AG04450 (cell line): Measurements from ENCODE around the gene CDK12. TPM values are rescaled to one million over a fixed set of nuclear protein-coding genes. Genes with fewer than 3 reads are reported as not detected.

ENCODE experiments used
- CTCF ChIA-PET: fragments of 300-600, 350-600 bp; formaldehyde crosslinking; extraction: SDS; loops from one replicate; lab custom pipeline; 2022; ENCODE audit warnings: antibody characterized with exemption, inconsistent platforms; lab: Charles Lee
- POLR2A ChIA-PET: fragments of 350-600 bp; formaldehyde crosslinking; extraction: SDS; loops from one replicate; lab custom pipeline; 2021; ENCODE audit warnings: antibody characterized with exemption, inconsistent platforms; lab: Yijun Ruan, JAX
- DNase-seq: peaks from one replicate; pipeline ENCODE4 v3.0.0-alpha.2; 2011; ENCODE audit warnings: low read depth, low spot score
- H3K27ac ChIP-seq: one replicate; pipeline ENCODE4 v1.5.1; 2012; ENCODE audit warnings: low read depth, low read length, control low read depth
- H3K27me3 ChIP-seq: one replicate; pipeline ENCODE4 v1.6.0; 2012; ENCODE audit warnings: low read length; ENCODE audit not compliant: control insufficient read depth, insufficient read depth
- H3K4me3 ChIP-seq: 2 replicates; pipeline ENCODE4 v1.5.1; 2011; ENCODE audit warnings: mild to moderate bottlenecking, low read depth, low read length, control low read depth
- H3K9me3 ChIP-seq: 2 replicates; pipeline ENCODE4 v1.5.1; 2012; ENCODE audit warnings: low read length; ENCODE audit not compliant: control insufficient read depth, insufficient read depth
- polyA plus RNA-seq: library from polyadenylated mRNA; depleted of rRNA; stranded (reverse); fragments of >200 nt; gene quantifications from 2 replicates; pipeline ENCODE4 v1.2.3, GENCODE V29; 2011
- TF ChIP-seq, protein P1 (sequence below): IDR thresholded peaks from 2 replicates; pipeline ENCODE4 v1.5.1; 2011; ENCODE audit warnings: low read depth, low read length, control low read depth, inconsistent platforms

CDK12 gene
- polyA plus RNA-seq, 1 experiment, result 21.7 TPM

- DNase-seq, result no peak
- TF ChIP-seq, protein P1, sequence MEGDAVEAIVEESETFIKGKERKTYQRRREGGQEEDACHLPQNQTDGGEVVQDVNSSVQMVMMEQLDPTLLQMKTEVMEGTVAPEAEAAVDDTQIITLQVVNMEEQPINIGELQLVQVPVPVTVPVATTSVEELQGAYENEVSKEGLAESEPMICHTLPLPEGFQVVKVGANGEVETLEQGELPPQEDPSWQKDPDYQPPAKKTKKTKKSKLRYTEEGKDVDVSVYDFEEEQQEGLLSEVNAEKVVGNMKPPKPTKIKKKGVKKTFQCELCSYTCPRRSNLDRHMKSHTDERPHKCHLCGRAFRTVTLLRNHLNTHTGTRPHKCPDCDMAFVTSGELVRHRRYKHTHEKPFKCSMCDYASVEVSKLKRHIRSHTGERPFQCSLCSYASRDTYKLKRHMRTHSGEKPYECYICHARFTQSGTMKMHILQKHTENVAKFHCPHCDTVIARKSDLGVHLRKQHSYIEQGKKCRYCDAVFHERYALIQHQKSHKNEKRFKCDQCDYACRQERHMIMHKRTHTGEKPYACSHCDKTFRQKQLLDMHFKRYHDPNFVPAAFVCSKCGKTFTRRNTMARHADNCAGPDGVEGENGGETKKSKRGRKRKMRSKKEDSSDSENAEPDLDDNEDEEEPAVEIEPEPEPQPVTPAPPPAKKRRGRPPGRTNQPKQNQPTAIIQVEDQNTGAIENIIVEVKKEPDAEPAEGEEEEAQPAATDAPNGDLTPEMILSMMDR, result no peak
- H3K27me3 ChIP-seq, result no peaks in the 10 kb centered on the region
- ChIA-PET POLR2A (no interaction called here), CTCF (no interaction called here)
- no peak overlapping the region for H3K27ac ChIP-seq
- no peaks in the 10 kb centered on the region; the same call in 1 of the 2 replicates for H3K9me3 ChIP-seq
- no peak overlapping the region for H3K4me3 ChIP-seq
Measured at GRCh38 chr17:39447561-39447960, 13.7 kb upstream of the CDK12 start.

GRCh38 chr17:39450051-39450450 lies 11.2 kb upstream of the CDK12 start:
- peak overlapping the region; percentile 94 for H3K4me3 ChIP-seq
- CTCF ChIA-PET, result no interaction called here
- no peak for DNase-seq

DNA sequence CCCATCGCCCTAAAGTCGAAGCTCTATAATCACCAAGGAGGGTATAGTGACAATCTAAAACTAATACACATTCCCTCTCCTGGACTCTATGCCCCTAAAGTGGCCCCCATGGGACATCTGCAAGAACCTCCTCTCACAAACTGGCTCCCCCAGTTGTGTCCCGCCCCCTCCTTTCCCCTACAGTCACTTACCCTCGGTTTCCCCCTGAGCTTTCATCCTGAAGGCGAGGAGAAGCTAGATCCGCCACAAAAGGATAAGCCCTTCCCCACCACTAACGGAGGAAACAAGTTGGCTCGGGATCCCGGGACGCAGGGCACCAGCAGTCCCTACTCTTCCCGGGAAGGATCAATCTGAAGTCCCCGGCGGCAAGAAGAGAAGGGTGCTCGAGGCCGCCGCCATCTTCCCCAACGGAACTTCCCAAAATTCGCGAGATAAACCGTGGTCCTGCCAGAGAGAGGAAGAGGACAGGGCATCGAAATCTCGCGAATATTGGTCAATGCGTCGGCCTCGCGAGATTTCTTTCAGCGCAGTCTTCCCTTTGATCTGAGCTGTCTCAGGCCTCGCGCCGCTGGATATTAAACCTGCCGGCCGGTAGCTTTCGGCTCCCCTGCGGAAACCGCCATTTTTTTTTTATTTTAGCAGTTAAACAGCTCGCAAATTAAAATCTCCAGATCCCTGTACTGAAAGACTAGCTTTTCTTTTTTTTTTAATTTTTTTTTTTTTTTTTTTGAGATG lies 10.3 kb upstream of the CDK12 start, which contains the start of gene MED1:
Gene MED1, minus strand, starts transcription at position 417 of the 735 bp plus-strand sequence. Its CDS starts 201 bp downstream, at position 216.
- Histone ChIP-seq H3K27ac (peak within 1 kb of the TSS; percentile 75), H3K9me3 (no peaks in the 10 kb centered on the region; the same call in 1 of the 2 replicates), H3K27me3 (no peaks in the 10 kb centered on the region), H3K4me3 (peak within 1 kb of the TSS; percentile 94)
- TF ChIP-seq, protein P1, result no peak
- peak; percentile 96 for DNase-seq
- CTCF ChIA-PET, result interaction anchor here (0.6 to 0.9 kb wide), 2 partner anchors 23 to 45 kb away, joined by 3 read pairs; no protein-coding TSS in a partner anchor
- POLR2A ChIA-PET, result interaction anchor here (0.6 to 2.6 kb wide), 9 partner anchors 11 to 686 kb away, joined by 3 to 45 read pairs (median 5); partner anchors contain the start of genes CDK12 and FBXL20

More at GRCh38 chr17:39450051-39450450, 11.2 kb upstream of the CDK12 start:
- H3K27ac ChIP-seq, result no peak overlapping the region
- TF ChIP-seq, protein P1, result no peak
- no peaks in the 10 kb centered on the region; the same call in 1 of the 2 replicates for H3K9me3 ChIP-seq
- POLR2A ChIA-PET, result interaction anchor here (2.6 kb wide), 1 partner anchor 12 kb away, joined by 45 read pairs; the partner anchor contains the start of gene CDK12
- no peaks in the 10 kb centered on the region for H3K27me3 ChIP-seq

DNA sequence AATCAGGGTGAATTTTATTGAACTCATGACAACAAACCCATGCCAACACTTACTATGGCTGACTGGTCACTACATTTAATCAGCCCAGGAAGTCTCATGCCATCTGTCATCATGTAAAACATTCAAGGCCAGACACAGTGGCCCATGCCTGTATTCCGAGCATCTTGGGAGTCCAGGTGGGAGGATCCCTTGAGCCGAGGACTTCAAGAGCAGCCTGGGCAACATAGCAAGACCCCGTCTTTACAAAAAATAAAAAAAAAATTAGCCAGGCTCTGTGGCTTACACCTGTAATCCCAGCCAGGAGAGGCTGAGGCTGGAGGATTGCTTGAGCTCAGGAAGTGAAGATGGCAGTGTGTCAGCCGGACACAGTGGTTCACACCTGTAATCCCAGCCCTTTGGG lies 5.4 kb upstream of the CDK12 start:
- TF ChIP-seq, protein P1, result no peak
- no peak overlapping the region for H3K27ac ChIP-seq
- no peaks in the 10 kb centered on the region for H3K27me3 ChIP-seq
- DNase-seq, result no peak
- peaks cover 7% of the 10 kb centered on the region; the same call in 1 of the 2 replicates for H3K9me3 ChIP-seq
- POLR2A ChIA-PET, result no interaction called here
- CTCF ChIA-PET, result no interaction called here
- H3K4me3 ChIP-seq, result no peak overlapping the region
